Astrocyte of the spinal cord (primary cell): Measurements from ENCODE around the gene KCNQ1OT1.

Experiments
- DNase-seq: peaks from one replicate; pipeline ENCODE4 v3.0.0; 2011; ENCODE audit warnings: low read depth, low spot score
- H3K4me3 ChIP-seq: 2 replicates; pipeline ENCODE4 v1.5.1; 2011; ENCODE audit warnings: low read depth, mild to moderate bottlenecking, low read length, moderate library complexity
- CTCF ChIP-seq: IDR thresholded peaks from 2 replicates; pipeline ENCODE4 v1.5.1; 2012; ENCODE audit warnings: low read depth, mild to moderate bottlenecking, low read length, inconsistent platforms
- in situ Hi-C: cut with HindIII; loops from 2 replicates; pipeline ENCODE4 v1.10.0; 2017; ENCODE audit warnings: low sequenced_read_pairs

The KCNQ1OT1 gene

GRCh38 chr11:2561696-2562581, 137.9 kb downstream of the KCNQ1OT1 start:
- no peak overlapping the region for H3K4me3 ChIP-seq
- DNase-seq, result no peak
- in situ Hi-C loops, result no loop called here
- TF ChIP-seq CTCF, result no peak

DNA sequence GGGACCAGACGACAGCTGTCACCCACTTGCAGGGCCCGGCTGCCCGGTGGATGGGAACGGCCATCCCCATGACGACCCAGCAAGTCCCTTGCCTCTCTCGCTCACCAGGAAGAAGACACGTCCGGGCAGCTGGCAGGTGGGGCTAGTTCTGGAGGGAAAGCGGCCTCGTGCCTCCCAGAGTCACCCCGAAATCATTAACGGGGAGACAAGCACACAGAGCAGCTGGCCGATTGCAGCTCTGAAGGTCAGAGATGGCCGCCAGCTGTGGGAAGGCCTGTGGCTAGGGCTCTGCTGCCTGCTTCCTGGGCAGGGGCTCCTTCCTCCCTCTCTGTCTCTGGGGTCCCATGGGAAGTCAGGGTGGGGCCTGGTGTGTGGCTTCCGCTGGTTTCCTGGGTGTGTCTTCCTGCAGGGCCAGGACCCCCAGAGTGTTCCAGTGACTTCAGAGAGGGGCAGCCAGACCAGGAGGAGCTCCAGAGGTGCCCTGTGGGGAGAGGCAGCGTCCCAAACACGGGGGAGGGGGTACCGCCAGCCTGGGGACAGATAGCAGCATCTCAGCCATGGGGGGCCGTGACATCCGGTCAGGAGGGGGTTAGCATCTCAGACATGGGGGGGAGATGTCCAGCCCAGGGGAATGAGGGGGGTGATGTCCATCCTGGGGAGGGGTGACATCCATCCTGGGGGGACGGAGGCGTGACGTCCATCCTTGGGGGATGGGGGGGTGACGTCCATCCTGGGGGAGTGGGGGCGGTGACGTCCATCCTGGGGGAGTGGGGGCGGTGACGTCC, 140.1 kb downstream of the KCNQ1OT1 start:
- TF ChIP-seq CTCF, result no peak
- in situ Hi-C loops, result no loop called here
- no peak for DNase-seq
- H3K4me3 ChIP-seq, result no peak overlapping the region

GRCh38 chr11:2558861-2559526, 140.8 kb downstream of the KCNQ1OT1 start:
- in situ Hi-C loops, result no loop called here

GRCh38 chr11:2558397-2558796, 141.4 kb downstream of the KCNQ1OT1 start:
- no peak for TF ChIP-seq CTCF
- H3K4me3 ChIP-seq, result no peak overlapping the region
- DNase-seq, result no peak
- in situ Hi-C loops, result no loop called here

More at GRCh38 chr11:2558861-2559526, 140.8 kb downstream of the KCNQ1OT1 start:
- no peak overlapping the region for H3K4me3 ChIP-seq
- DNase-seq, result no peak
- no peak for TF ChIP-seq CTCF
